ENCODE data around the gene NCF4. TPM values are rescaled to one million over a fixed set of nuclear protein-coding genes. Genes with fewer than 3 reads are reported as not detected.

The NCF4 gene
- polyA plus RNA-seq, 2 of the 4 experiments (the other 2 are of a cell fraction) = not detected

GRCh38 chr22:36922105-36922608 lies 61.4 kb downstream of the NCF4 start:
- H3K4me3 ChIP-seq = no peak overlapping the region
- POLR2A ChIA-PET = no interaction called here
- WGBS (ENCODE audit: missing lambda C conversion rate) = 67% methylated on average over 10 of the region's 10 CpGs
- no peaks in the 10 kb centered on the region for H3K4me1 ChIP-seq
- no peak overlapping the region for H3K4me2 ChIP-seq
- TF ChIP-seq CBX2 (IDR thresholded peaks at IDR 0.05; ENCODE audit: borderline replicate concordance, low read depth) (no peak), RAD21 (conservative IDR thresholded peaks at IDR 0.05 in 1 of 2, IDR thresholded peaks at IDR 0.05 in 1 of 2) (no peak), CHD4 (IDR thresholded peaks at IDR 0.05; ENCODE audit: borderline replicate concordance) (no peak), HOXA7 (CRISPR knock-in tag; IDR thresholded peaks at IDR 0.05) (no peak), ESRRA (IDR thresholded peaks at IDR 0.05; ENCODE audit: borderline replicate concordance, low read length) (no peak), HEYL (CRISPR knock-in tag; IDR thresholded peaks at IDR 0.05) (no peak), FOSB (CRISPR knock-in tag; IDR thresholded peaks at IDR 0.05) (no peak), EHMT2 (IDR thresholded peaks at IDR 0.05; ENCODE audit: low read depth) (no peak), TP53 (CRISPR knock-in tag; IDR thresholded peaks at IDR 0.05) (no peak), HMGXB4 (CRISPR knock-in tag; IDR thresholded peaks at IDR 0.05; ENCODE audit: borderline replicate concordance) (no peak), FOSL2 (IDR thresholded peaks at IDR 0.05) (no peak), FOSL2 (CRISPR knock-in tag; IDR thresholded peaks at IDR 0.05) (no peak), RFX5 (IDR thresholded peaks at IDR 0.05) (no peak), POLR2A (IDR thresholded peaks at IDR 0.05; ENCODE audit: low read length) (no peak), CBX8 (IDR thresholded peaks at IDR 0.05) (no peak)
- TF ChIP-seq, protein P1, sequence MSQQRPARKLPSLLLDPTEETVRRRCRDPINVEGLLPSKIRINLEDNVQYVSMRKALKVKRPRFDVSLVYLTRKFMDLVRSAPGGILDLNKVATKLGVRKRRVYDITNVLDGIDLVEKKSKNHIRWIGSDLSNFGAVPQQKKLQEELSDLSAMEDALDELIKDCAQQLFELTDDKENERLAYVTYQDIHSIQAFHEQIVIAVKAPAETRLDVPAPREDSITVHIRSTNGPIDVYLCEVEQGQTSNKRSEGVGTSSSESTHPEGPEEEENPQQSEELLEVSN (IDR thresholded peaks at IDR 0.05; ENCODE audit: borderline replicate concordance, low read depth) = no peak
- TF ChIP-seq, protein P2, sequence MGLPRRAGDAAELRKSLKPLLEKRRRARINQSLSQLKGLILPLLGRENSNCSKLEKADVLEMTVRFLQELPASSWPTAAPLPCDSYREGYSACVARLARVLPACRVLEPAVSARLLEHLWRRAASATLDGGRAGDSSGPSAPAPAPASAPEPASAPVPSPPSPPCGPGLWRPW (IDR thresholded peaks at IDR 0.05) = no peak
- TF ChIP-seq, protein P3, sequence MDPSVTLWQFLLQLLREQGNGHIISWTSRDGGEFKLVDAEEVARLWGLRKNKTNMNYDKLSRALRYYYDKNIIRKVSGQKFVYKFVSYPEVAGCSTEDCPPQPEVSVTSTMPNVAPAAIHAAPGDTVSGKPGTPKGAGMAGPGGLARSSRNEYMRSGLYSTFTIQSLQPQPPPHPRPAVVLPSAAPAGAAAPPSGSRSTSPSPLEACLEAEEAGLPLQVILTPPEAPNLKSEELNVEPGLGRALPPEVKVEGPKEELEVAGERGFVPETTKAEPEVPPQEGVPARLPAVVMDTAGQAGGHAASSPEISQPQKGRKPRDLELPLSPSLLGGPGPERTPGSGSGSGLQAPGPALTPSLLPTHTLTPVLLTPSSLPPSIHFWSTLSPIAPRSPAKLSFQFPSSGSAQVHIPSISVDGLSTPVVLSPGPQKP (IDR thresholded peaks at IDR 0.05; ENCODE audit: low read depth, low read length) = no peak
- TF ChIP-seq, protein P4, sequence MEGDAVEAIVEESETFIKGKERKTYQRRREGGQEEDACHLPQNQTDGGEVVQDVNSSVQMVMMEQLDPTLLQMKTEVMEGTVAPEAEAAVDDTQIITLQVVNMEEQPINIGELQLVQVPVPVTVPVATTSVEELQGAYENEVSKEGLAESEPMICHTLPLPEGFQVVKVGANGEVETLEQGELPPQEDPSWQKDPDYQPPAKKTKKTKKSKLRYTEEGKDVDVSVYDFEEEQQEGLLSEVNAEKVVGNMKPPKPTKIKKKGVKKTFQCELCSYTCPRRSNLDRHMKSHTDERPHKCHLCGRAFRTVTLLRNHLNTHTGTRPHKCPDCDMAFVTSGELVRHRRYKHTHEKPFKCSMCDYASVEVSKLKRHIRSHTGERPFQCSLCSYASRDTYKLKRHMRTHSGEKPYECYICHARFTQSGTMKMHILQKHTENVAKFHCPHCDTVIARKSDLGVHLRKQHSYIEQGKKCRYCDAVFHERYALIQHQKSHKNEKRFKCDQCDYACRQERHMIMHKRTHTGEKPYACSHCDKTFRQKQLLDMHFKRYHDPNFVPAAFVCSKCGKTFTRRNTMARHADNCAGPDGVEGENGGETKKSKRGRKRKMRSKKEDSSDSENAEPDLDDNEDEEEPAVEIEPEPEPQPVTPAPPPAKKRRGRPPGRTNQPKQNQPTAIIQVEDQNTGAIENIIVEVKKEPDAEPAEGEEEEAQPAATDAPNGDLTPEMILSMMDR (IDR thresholded peaks at IDR 0.05) = no peak
- CTCF ChIA-PET = no interaction called here
- FAIRE-seq = no peak
- ATAC-seq = peak; percentile 53 to 64; a peak in 4 of 6 replicates
- H3K27ac ChIP-seq = no peak overlapping the region
- peaks cover 5% of the 10 kb centered on the region; the same call in 1 of the 3 replicates for H3K9me3 ChIP-seq
- no peak for DNase-seq (ENCODE audit: low read depth in 1 of 2, low spot score in 1 of 2)

GRCh38 chr22:36922711-36923110 lies 61.9 kb downstream of the NCF4 start:
- 40% methylated on average over 1 of the region's 7 CpGs for WGBS (ENCODE audit: missing lambda C conversion rate)
- no peak overlapping the region for H3K4me3 ChIP-seq
- ATAC-seq (no peak), FAIRE-seq (no peak), DNase-seq (ENCODE audit: low read depth in 1 of 2, low spot score in 1 of 2) (no peak)
- POLR2A ChIA-PET = no interaction called here
- H3K4me1 ChIP-seq = no peaks in the 10 kb centered on the region
- peaks cover 5% of the 10 kb centered on the region; the same call in 1 of the 3 replicates for H3K9me3 ChIP-seq
- TF ChIP-seq MYC (IDR thresholded peaks at IDR 0.05; ENCODE audit: borderline replicate concordance, low read length) = no peak
- TF ChIP-seq KDM5A (IDR thresholded peaks at IDR 0.05) = no peak
- TF ChIP-seq ZSCAN20 (CRISPR knock-in tag; IDR thresholded peaks at IDR 0.05) = no peak
- TF ChIP-seq GATA3 (IDR thresholded peaks at IDR 0.05; ENCODE audit: borderline replicate concordance) = no peak
- no peak for TF ChIP-seq NFE2L2 (conservative IDR thresholded peaks at IDR 0.05; ENCODE audit: low read length)
- no peak for TF ChIP-seq CEBPB (IDR thresholded peaks at IDR 0.05)
- TF ChIP-seq MAFK (IDR thresholded peaks at IDR 0.05; ENCODE audit: partially characterized antibody) = no peak
- CTCF ChIA-PET = no interaction called here
- H3K4me2 ChIP-seq = no peak overlapping the region
- H3K27ac ChIP-seq = no peak overlapping the region
